ENCODE results near the gene TICRR. TPM values are rescaled to one million over a fixed set of nuclear protein-coding genes. Genes with fewer than 3 reads are reported as not detected.

TICRR gene, protein sequence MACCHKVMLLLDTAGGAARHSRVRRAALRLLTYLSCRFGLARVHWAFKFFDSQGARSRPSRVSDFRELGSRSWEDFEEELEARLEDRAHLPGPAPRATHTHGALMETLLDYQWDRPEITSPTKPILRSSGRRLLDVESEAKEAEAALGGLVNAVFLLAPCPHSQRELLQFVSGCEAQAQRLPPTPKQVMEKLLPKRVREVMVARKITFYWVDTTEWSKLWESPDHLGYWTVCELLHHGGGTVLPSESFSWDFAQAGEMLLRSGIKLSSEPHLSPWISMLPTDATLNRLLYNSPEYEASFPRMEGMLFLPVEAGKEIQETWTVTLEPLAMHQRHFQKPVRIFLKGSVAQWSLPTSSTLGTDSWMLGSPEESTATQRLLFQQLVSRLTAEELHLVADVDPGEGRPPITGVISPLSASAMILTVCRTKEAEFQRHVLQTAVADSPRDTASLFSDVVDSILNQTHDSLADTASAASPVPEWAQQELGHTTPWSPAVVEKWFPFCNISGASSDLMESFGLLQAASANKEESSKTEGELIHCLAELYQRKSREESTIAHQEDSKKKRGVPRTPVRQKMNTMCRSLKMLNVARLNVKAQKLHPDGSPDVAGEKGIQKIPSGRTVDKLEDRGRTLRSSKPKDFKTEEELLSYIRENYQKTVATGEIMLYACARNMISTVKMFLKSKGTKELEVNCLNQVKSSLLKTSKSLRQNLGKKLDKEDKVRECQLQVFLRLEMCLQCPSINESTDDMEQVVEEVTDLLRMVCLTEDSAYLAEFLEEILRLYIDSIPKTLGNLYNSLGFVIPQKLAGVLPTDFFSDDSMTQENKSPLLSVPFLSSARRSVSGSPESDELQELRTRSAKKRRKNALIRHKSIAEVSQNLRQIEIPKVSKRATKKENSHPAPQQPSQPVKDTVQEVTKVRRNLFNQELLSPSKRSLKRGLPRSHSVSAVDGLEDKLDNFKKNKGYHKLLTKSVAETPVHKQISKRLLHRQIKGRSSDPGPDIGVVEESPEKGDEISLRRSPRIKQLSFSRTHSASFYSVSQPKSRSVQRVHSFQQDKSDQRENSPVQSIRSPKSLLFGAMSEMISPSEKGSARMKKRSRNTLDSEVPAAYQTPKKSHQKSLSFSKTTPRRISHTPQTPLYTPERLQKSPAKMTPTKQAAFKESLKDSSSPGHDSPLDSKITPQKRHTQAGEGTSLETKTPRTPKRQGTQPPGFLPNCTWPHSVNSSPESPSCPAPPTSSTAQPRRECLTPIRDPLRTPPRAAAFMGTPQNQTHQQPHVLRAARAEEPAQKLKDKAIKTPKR (N-terminal part only)
- 3.3 and 6.2 TPM in 2 replicates for total RNA-seq

DNA sequence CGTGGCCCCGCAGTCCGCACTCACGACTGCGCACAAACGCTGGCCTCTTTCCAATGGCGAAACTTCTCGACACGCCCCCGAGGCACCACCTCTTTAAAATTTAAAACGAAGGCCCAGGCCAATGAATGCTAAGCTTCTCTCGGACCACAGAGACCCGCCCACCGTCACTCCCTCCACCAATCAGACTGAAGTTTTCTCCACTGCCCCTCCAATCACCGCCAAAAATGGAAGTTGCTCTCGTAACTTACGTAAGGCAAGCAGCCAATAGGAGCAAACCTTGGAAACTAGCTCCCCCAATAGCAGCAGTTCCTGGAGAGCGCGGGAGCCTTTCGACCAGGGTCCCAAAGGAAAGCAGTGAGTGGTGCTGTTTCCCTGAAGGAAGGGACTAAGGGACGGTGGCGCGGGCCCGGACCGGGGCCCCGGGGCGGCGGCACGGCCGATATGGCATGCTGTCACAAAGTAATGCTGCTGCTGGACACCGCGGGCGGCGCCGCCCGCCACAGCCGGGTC, at the start of gene TICRR:
Gene TICRR (plus strand): TSS at position 324 of the 510 bp plus-strand sequence. CDS start 118 bp downstream, at position 442.

DNA sequence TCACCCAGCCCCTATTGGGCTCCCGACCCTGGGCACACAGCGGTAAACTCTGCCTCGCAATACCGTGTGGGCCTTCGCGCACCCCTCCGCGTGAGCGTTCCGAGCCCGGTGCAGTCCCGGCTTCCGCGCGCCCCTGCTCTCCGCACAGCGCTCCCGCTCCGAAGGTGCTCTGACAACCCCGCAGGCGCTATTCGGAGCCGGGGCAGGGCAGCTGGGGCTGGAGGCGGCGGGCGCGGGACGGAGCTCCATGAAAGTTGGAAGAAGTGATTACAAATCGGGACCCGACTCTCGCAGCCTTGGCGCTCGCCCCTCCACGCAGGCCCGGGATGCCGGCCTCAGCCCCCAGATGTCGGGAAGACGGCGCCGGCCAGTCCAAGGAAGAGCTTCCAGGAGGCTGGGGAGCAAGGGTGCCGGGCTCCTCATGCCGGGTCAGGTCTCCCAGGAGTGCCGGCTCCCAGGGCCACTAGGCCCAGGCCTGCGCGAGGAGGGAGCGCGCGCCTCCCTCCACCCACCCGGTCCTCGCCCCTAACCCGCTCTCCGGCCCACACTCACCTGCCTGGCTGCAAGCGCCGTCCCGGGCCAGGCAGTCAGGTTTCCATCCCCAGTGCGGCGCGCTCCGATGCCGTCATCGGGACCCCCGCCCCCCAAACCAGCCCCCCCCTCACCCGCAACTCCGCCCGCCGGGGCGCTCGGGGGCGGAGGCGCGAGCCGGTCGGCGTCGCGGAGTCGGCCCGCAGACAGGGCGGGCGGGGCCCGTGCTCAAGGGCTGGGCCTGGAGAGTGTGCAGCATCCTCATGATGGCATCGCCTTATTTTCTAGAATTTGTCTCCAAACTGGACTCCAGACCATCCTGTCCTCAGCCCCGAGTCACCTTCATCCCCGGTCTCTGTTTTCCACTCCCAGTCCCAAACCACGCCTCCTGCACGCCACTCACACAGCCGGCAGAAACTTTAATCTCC, 79.9 kb downstream of the TICRR start, which contains the start of gene KIF7:
Gene KIF7 (minus strand): TSS at position 621 of the 959 bp plus-strand sequence. CDS start 2,537 bp downstream, outside the sequence.

Other genes starting within 250 kb of the TICRR start
- gene POLG, start 240.6 kb upstream of the TICRR start, total RNA-seq: 76.9 and 88.5 TPM in 2 replicates
- not detected in 2 replicates for gene RHCG, start 78.9 kb upstream of the TICRR start, total RNA-seq
- gene KIF7, start 80.0 kb downstream of the TICRR start, total RNA-seq: 3.9 and 4.2 TPM in 2 replicates
- 0.10 TPM in 1 of 2 replicates, not detected in the other for gene PLIN1, start 103.9 kb downstream of the TICRR start, total RNA-seq
- gene PEX11A, start 115.3 kb downstream of the TICRR start, total RNA-seq: 2.4 and 3.3 TPM in 2 replicates
- 0.10 TPM in 1 of 2 replicates, not detected in the other for gene WDR93, start 115.3 kb downstream of the TICRR start, total RNA-seq
- 0.10 and 0.33 TPM in 2 replicates for gene MESP1, start 175.8 kb downstream of the TICRR start, total RNA-seq
- 0.19 TPM in 1 of 2 replicates, not detected in the other for gene MESP2, start 200.9 kb downstream of the TICRR start, total RNA-seq
- 19.9 and 35.5 TPM in 2 replicates for gene ANPEP, start 239.4 kb downstream of the TICRR start, total RNA-seq